OCI-LY3 (cell line): ENCODE results near the gene IL17F.

Source experiments
- H2AFZ ChIP-seq: fragments of 200-600, 300-600 bp; shearing (Covaris generic); 2 replicates; pipeline ENCODE4 v1.6.0; 2014; ENCODE audit warnings: antibody characterized with exemption, low read depth, low read length
- H3K27ac ChIP-seq: fragments of 200-600, 300-600 bp; sonication (generic); 2 replicates; pipeline ENCODE4 v1.5.1; 2014; ENCODE audit warnings: mild to moderate bottlenecking, low read length, moderate library complexity, mixed read lengths
- H3K27me3 ChIP-seq: fragments of 200-600, 300-600 bp; sonication (generic); 2 replicates; pipeline ENCODE4 v1.6.1; 2014; ENCODE audit warnings: low read depth, low read length, mixed read lengths
- H3K36me3 ChIP-seq: fragments of 200-600, 300-600 bp; sonication (generic); replicated peaks from 2 replicates; pipeline ENCODE3; 2014; ENCODE audit warnings: low read depth, low read length, mixed read lengths
- H3K4me1 ChIP-seq: fragments of 300-600, 200-600 bp; sonication (generic); 2 replicates; pipeline ENCODE4 v1.6.1; 2014; ENCODE audit warnings: low read length, mixed read lengths
- H3K4me2 ChIP-seq: fragments of 200-600, 300-600 bp; sonication (generic); 2 replicates; pipeline ENCODE4 v1.6.1; 2014; ENCODE audit warnings: low read length, mixed read lengths
- H3K4me3 ChIP-seq: fragments of 300-600, 200-600 bp; sonication (generic); 2 replicates; pipeline ENCODE4 v1.5.1; 2014; ENCODE audit warnings: antibody characterized with exemption, mild to moderate bottlenecking, low read length, moderate library complexity
- H3K79me2 ChIP-seq: fragments of 300-600, 200-600 bp; shearing (Covaris generic); 2 replicates; pipeline ENCODE4 v1.6.1; 2014; ENCODE audit warnings: mild to moderate bottlenecking, low read length, mixed read lengths
- H3K9ac ChIP-seq: fragments of 300-600, 200-600 bp; shearing (Covaris generic); 2 replicates; pipeline ENCODE4 v1.6.0; 2014; ENCODE audit warnings: mild to moderate bottlenecking, low read length, moderate library complexity
- H3K9me3 ChIP-seq: fragments of 200-600, 300-600 bp; shearing (Covaris generic); 2 replicates; pipeline ENCODE4 v1.6.1; 2014; ENCODE audit warnings: low read length, mixed read lengths; ENCODE audit not compliant: insufficient read depth
- H4K20me1 ChIP-seq: fragments of 200-600, 300-600 bp; sonication (generic); 2 replicates; pipeline ENCODE4 v1.6.1; 2016; ENCODE audit warnings: low read length, mixed read lengths; ENCODE audit not compliant: insufficient read depth
- EZH2phosphoT487 ChIP-seq: fragments of 200-600 bp; shearing (Covaris generic); IDR thresholded peaks from 2 replicates; pipeline ENCODE4 v1.6.1; 2018; ENCODE audit warnings: antibody characterized with exemption, mixed run types, low read depth
- TF ChIP-seq, protein P1 (sequence below): fragments of 200-600, 300-600 bp; sonication (generic); IDR thresholded peaks from 2 replicates; pipeline ENCODE4 v1.5.1; 2014; ENCODE audit warnings: antibody characterized with exemption, low read length, low read depth

The IL17F gene

DNA sequence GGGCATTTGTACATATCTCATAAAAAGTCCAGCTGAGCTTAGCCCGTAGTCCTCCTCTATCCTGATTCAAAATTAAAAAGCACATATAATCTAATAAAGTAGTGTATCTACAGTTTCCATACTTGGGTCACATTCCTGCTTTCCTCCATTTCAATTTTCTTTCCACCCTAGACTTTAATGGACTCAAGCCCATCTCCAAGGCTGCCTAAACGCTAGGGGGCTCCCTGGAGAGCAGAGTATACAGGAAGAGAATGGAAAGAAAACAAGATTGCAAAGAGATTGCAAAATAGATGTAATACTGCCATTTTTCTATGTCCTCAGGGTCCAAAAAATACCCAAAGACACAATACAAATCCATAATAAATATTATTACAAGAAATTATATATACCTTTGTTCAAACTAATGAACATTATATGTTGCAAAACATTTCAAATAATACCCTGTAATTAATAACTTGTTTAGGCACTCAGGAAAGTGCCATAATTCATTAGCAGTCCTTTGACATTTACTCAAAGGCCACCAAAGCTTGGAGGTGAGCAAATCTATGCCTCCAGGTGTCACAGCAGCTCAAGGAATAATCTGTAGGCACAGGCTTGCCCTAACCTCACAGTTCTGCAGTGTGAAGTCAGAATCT, 42.6 kb upstream of the IL17F start:
- Histone ChIP-seq H3K27ac (peak overlapping the region; percentile 91), H3K9ac (peak overlapping the region; percentile 90), H3K4me1 (peaks cover 42% of the 10 kb centered on the region), H3K36me3 (peaks cover 18% of the 10 kb centered on the region), H3K79me2 (peaks cover 27% of the 10 kb centered on the region), H2AFZ (peak overlapping the region; percentile 62; the same call in 1 of the 2 replicates), H3K4me3 (peak overlapping the region; percentile 83), H3K9me3 (no peaks in the 10 kb centered on the region), H4K20me1 (peaks cover 15% of the 10 kb centered on the region), H3K27me3 (no peaks in the 10 kb centered on the region), H3K4me2 (peak overlapping the region; percentile 80)
- TF ChIP-seq, protein P1, sequence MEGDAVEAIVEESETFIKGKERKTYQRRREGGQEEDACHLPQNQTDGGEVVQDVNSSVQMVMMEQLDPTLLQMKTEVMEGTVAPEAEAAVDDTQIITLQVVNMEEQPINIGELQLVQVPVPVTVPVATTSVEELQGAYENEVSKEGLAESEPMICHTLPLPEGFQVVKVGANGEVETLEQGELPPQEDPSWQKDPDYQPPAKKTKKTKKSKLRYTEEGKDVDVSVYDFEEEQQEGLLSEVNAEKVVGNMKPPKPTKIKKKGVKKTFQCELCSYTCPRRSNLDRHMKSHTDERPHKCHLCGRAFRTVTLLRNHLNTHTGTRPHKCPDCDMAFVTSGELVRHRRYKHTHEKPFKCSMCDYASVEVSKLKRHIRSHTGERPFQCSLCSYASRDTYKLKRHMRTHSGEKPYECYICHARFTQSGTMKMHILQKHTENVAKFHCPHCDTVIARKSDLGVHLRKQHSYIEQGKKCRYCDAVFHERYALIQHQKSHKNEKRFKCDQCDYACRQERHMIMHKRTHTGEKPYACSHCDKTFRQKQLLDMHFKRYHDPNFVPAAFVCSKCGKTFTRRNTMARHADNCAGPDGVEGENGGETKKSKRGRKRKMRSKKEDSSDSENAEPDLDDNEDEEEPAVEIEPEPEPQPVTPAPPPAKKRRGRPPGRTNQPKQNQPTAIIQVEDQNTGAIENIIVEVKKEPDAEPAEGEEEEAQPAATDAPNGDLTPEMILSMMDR = peak; percentile 77
- no peak for TF ChIP-seq EZH2phosphoT487

DNA sequence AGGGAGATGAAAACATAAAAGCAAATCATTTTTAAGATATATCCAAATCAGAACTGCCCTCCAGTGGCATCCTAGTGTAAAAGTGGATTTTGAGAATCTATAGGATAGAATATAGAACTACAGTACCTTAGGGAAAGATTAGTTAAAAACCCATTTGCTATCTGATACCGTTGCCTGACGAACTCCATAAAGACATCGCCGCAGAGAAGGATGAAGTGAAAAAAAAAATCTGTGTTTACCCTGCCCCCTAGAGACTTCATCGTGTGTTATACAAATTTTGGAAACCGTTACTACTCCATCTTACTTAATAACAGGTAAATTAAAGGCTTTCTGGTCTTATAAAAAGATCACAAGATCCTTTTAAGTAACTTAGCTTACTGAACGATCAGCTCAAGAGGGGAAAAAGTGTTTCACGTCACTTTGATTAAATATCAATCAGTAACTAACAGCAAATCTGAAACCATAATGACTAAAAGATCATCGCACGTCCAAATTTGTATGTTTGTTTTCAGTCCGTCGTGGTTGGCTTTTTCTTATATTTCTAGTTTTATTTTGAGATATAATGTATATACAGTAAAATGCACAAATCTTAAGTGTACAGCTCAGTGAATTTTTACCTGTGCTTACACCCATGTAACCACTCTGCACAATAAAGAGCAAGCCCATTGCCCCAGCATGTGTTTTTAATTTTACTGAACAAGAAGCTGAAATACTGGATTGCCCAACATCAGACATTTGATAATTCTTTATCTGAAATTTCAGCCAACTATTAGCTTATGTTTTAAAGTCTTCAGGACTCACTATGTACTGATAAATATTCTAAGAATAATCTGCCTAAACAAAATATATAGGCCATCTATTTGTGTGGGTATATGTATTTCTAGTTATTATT, 41.1 kb upstream of the IL17F start:
- Histone ChIP-seq H3K27ac (peak overlapping the region; percentile 91), H3K27me3 (no peaks in the 10 kb centered on the region), H3K4me2 (peak overlapping the region; percentile 80), H3K4me3 (peak overlapping the region; percentile 83), H3K79me2 (peaks cover 42% of the 10 kb centered on the region), H3K4me1 (peaks cover 42% of the 10 kb centered on the region), H2AFZ (peak overlapping the region; percentile 62), H4K20me1 (peaks cover 18% of the 10 kb centered on the region), H3K36me3 (peaks cover 32% of the 10 kb centered on the region), H3K9ac (peak overlapping the region; percentile 90), H3K9me3 (no peaks in the 10 kb centered on the region)
- no peak for TF ChIP-seq EZH2phosphoT487
- TF ChIP-seq, protein P1 = peak; percentile 49

DNA sequence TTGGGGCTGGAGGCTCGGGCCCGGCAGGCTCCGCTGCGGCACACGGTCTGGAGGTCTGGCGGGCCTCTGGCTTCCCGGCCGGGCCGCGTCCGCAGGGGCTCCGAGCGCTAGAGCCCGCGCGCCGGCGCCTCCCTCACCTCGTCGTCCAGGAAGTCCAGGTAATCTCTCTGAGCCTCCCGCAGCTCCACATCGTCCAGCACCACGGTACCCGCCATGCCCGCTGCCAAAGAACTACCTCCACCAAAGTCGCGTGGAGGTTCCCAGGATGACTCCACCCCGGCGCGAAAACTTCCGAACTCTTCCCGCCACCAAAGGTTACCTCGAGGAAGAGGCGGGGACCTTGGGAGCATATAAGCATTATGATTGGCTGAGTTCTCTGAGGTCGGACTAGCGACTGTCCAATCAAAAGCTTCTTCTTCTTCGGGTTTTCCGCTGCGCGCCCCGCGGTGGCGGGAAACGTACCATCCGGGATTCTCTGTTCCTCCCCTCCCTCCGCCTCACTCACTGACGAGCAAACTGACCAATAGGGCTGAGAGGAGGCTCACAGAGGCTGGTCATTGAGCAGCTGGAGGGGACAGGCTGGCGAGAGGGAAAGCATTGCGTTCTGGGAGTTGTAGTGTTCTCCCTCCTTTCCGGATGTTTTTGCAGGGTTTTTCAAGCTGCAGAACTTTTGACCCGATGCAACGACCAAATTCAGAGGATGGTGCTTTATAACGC, 40.3 kb upstream of the IL17F start, which contains the start of gene MCM3:
Gene MCM3 (minus strand): TSS at position 283 of the 717 bp plus-strand sequence. CDS start 68 bp downstream, at position 215.
- peak within 1 kb of the TSS; percentile 62 for H2AFZ ChIP-seq
- peaks cover 26% of the 10 kb centered on the region for H4K20me1 ChIP-seq
- peaks cover 42% of the 10 kb centered on the region for H3K4me1 ChIP-seq
- H3K79me2 ChIP-seq = peaks cover 50% of the 10 kb centered on the region
- H3K27me3 ChIP-seq = no peaks in the 10 kb centered on the region
- TF ChIP-seq EZH2phosphoT487 = no peak
- TF ChIP-seq, protein P1 = no peak
- H3K4me3 ChIP-seq = peak within 1 kb of the TSS; percentile 83
- peak within 1 kb of the TSS; percentile 97 for H3K4me2 ChIP-seq
- peak within 1 kb of the TSS; percentile 91 for H3K27ac ChIP-seq
- peaks cover 40% of the 10 kb centered on the region for H3K36me3 ChIP-seq
- H3K9ac ChIP-seq = peak within 1 kb of the TSS; percentile 94
- no peaks in the 10 kb centered on the region for H3K9me3 ChIP-seq

DNA sequence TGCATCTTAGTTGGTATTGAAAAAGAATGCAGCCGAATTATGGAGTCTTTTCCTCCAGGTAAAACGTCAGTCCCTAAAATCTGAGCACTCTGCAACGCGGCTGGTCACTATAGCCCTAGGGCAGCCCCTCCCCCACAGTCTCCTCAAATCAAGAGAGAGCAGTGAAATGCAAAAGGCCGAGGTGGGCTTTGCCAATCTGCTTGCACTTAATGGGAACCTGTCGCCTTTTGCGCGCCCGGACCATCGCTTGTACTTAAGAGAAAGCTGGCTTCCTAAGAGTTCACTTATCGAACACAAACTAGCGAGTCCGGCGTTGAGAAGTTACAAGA, 39.8 kb upstream of the IL17F start:
- Histone ChIP-seq H3K27me3 (no peaks in the 10 kb centered on the region), H3K4me1 (peaks cover 42% of the 10 kb centered on the region)

More for the DNA sequence above, 39.8 kb upstream of the IL17F start:
- Histone ChIP-seq H3K79me2 (peaks cover 55% of the 10 kb centered on the region), H4K20me1 (peaks cover 31% of the 10 kb centered on the region), H3K9ac (peak overlapping the region; percentile 94), H2AFZ (peak overlapping the region; percentile 10; the same call in 1 of the 2 replicates), H3K36me3 (peaks cover 46% of the 10 kb centered on the region), H3K4me2 (peak overlapping the region; percentile 97), H3K9me3 (no peaks in the 10 kb centered on the region), H3K27ac (peak overlapping the region; percentile 80), H3K4me3 (peak overlapping the region; percentile 82)
- TF ChIP-seq, protein P1 = no peak
- no peak for TF ChIP-seq EZH2phosphoT487
